IMR-90 (cell line): ENCODE results near the gene FADS6.

Source experiments
- CEBPB ChIP-seq: IDR thresholded peaks from 2 replicates; pipeline ENCODE4 v1.6.1; 2012; ENCODE audit warnings: low read depth, low read length, improper control_type of control experiment
- CHD1 ChIP-seq: IDR thresholded peaks from 2 replicates; pipeline ENCODE4 v1.6.1; 2012; ENCODE audit warnings: low read depth, low read length, improper control_type of control experiment
- ELK1 ChIP-seq: fragments of 150-350 bp; IDR thresholded peaks from 2 replicates; pipeline ENCODE4 v1.6.1; 2016; ENCODE audit warnings: low read depth, mild to moderate bottlenecking, low read length, moderate library complexity, borderline replicate concordance
- FOS ChIP-seq: fragments of 150-350 bp; IDR thresholded peaks from 2 replicates; pipeline ENCODE4 v1.6.1; 2016; ENCODE audit warnings: low read depth, low read length
- MAFK ChIP-seq: IDR thresholded peaks from 2 replicates; pipeline ENCODE4 v1.6.1; 2012; ENCODE audit warnings: low read depth, low read length, improper control_type of control experiment
- MXI1 ChIP-seq: IDR thresholded peaks from 2 replicates; pipeline ENCODE4 v1.6.1; 2012; ENCODE audit warnings: low read depth, mild to moderate bottlenecking, low read length, moderate library complexity, borderline replicate concordance
- NFE2L2 ChIP-seq: fragments of 150-350 bp; IDR thresholded peaks from 2 replicates; pipeline ENCODE4 v1.6.1; 2016; ENCODE audit warnings: low read depth, mild to moderate bottlenecking, low read length
- POLR2A ChIP-seq: IDR thresholded peaks from 2 replicates; pipeline ENCODE4 v1.6.1; 2012; ENCODE audit warnings: mild to moderate bottlenecking, low read depth, low read length
- RAD21 ChIP-seq: IDR thresholded peaks from 2 replicates; pipeline ENCODE4 v1.6.1; 2012; ENCODE audit warnings: low read length, improper control_type of control experiment
- RCOR1 ChIP-seq: IDR thresholded peaks from 2 replicates; pipeline ENCODE4 v1.6.1; 2012; ENCODE audit warnings: mild to moderate bottlenecking, low read length, improper control_type of control experiment; ENCODE audit not compliant: insufficient replicate concordance
- RFX5 ChIP-seq: IDR thresholded peaks from 2 replicates; pipeline ENCODE4 v1.8.0; 2012; ENCODE audit warnings: low read depth, mild to moderate bottlenecking, low read length, moderate library complexity
- SMC3 ChIP-seq: fragments of 150-350 bp; IDR thresholded peaks from 2 replicates; pipeline ENCODE4 v1.6.1; 2016; ENCODE audit warnings: low read depth, mild to moderate bottlenecking, antibody characterized with exemption, low read length, moderate library complexity
- USF2 ChIP-seq: fragments of 150-350 bp; IDR thresholded peaks from 2 replicates; pipeline ENCODE4 v1.6.1; 2017; ENCODE audit warnings: mild to moderate bottlenecking, antibody characterized with exemption, low read length, low read depth
- TF ChIP-seq, protein P1 (sequence below): conservative IDR thresholded peaks from 2 replicates; pipeline ENCODE4 v1.5.1; 2012; ENCODE audit warnings: mild to moderate bottlenecking, low read depth, low read length, improper control_type of control experiment

- TF ChIP-seq NFE2L2 (no peak), POLR2A (no peak), MAFK (no peak), RCOR1 (no peak), ELK1 (no peak), CEBPB (no peak), USF2 (no peak), MXI1 (no peak), RAD21 (no peak), CHD1 (no peak), FOS (no peak), RFX5 (no peak), SMC3 (no peak)
- TF ChIP-seq, protein P1, sequence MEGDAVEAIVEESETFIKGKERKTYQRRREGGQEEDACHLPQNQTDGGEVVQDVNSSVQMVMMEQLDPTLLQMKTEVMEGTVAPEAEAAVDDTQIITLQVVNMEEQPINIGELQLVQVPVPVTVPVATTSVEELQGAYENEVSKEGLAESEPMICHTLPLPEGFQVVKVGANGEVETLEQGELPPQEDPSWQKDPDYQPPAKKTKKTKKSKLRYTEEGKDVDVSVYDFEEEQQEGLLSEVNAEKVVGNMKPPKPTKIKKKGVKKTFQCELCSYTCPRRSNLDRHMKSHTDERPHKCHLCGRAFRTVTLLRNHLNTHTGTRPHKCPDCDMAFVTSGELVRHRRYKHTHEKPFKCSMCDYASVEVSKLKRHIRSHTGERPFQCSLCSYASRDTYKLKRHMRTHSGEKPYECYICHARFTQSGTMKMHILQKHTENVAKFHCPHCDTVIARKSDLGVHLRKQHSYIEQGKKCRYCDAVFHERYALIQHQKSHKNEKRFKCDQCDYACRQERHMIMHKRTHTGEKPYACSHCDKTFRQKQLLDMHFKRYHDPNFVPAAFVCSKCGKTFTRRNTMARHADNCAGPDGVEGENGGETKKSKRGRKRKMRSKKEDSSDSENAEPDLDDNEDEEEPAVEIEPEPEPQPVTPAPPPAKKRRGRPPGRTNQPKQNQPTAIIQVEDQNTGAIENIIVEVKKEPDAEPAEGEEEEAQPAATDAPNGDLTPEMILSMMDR = no peak
Measured at GRCh38 chr17:74831444-74832146, 61.8 kb downstream of the FADS6 start.
